Thyroid gland (tissue), 4 donors: ENCODE data around the gene ART5. TPM values are rescaled to one million over a fixed set of nuclear protein-coding genes. Genes with fewer than 3 reads are reported as not detected.

Experiments
- DNase-seq, 2 donors: peaks; one replicate each; pipeline ENCODE4 v3.0.0-alpha.2; 2019
- H3K27ac ChIP-seq, 3 donors: fragments of 200-600 bp; sonication (generic); 1 replicate in 2 of 3; 2 replicates in 1 of 3; pipeline ENCODE4 v1.5.1; 2016 to 2019; ENCODE audit warnings: mild to moderate bottlenecking in 1 of 3, moderate library complexity in 1 of 3
- H3K27me3 ChIP-seq: fragments of 200-600 bp; sonication (generic); one replicate; pipeline ENCODE4 v1.5.1; 2019
- H3K36me3 ChIP-seq, 2 donors: fragments of 200-600 bp; sonication (generic); one replicate each; pipeline ENCODE4 v1.5.1; 2016 to 2019
- H3K4me1 ChIP-seq, 2 donors: fragments of 200-600 bp; sonication (generic); one replicate each; pipeline ENCODE4 v1.5.1; 2017 to 2019
- H3K4me3 ChIP-seq, 3 donors: fragments of 200-600 bp; sonication (generic); replicated peaks in 1 of 3; 1 replicate in 2 of 3; 2 replicates in 1 of 3; pipeline ENCODE4 v1.5.1; 2016; ENCODE audit warnings: mild to moderate bottlenecking in 1 of 3
- H3K9me3 ChIP-seq: fragments of 200-600 bp; sonication (generic); one replicate; pipeline ENCODE4 v1.5.1; 2017
- POLR2A ChIP-seq, 2 donors: fragments of 450-650 bp; IDR thresholded peaks; one replicate each; pipeline ENCODE4 v1.6.1; 2017; ENCODE audit warnings: antibody characterized with exemption in 2 of 2, mild to moderate bottlenecking in 2 of 2, moderate library complexity in 1 of 2
- WGBS, 2 donors: methylation state at CpG; one replicate each; pipeline ENCODE4 v1.1.5; 2017; 5-methylcytosine and 5-hydroxymethylcytosine counted together
- intact Hi-C: fragments of 100-400 bp; cut with DNase I; formaldehyde crosslinking; loops from one replicate; pipeline ENCODE4 v1.15.1; 2023
- total RNA-seq, 4 donors: library from RNA; depleted of rRNA; stranded (reverse); fragments of >200 nt; gene quantifications; one replicate each; pipeline ENCODE4 v1.2.3, GENCODE V29; 2016
- TF ChIP-seq, protein P1 (sequence below), 6 experiments: fragments of 200-600 bp in 3 of 6; fragments of 450-650 bp in 3 of 6; sonication (generic) in 3 of 6; IDR thresholded peaks; one replicate each; pipeline ENCODE4 v1.5.1; 2016 to 2019; ENCODE audit warnings: antibody characterized with exemption in 6 of 6, mild to moderate bottlenecking in 2 of 6, inconsistent platforms in 1 of 6, moderate library complexity in 1 of 6

Gene ART5, protein sequence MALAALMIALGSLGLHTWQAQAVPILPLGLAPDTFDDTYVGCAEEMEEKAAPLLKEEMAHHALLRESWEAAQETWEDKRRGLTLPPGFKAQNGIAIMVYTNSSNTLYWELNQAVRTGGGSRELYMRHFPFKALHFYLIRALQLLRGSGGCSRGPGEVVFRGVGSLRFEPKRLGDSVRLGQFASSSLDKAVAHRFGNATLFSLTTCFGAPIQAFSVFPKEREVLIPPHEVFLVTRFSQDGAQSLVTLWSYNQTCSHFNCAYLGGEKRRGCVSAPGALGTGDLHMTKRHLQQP
- 10 to 100 TPM in 1 of 4 donors, 1 to 10 TPM in 3; 1.6 to 11.8 (median 2.7) TPM for total RNA-seq

GRCh38 chr11:3641701-3642070, at the start of gene ART5:
Gene ART5, minus strand, starts transcription at chr11:3641992. Its CDS starts 130 bp downstream, at chr11:3641862.
- Histone ChIP-seq H3K4me3 (peak within 1 kb of the TSS; percentile 38 to 62 (median 45)), H3K4me1 (peaks cover 13% of the 10 kb centered on the region in 2 donors), H3K27me3 (no peaks in the 10 kb centered on the region), H3K9me3 (no peaks in the 10 kb centered on the region), H3K36me3 (no peaks in the 10 kb centered on the region), H3K27ac (peak within 1 kb of the TSS in 2 of 3 donors; percentile 44 to 55)
- 32 to 33% methylated on average over 5 to 9 of the region's 21 CpGs for WGBS, 2 donors
- intact Hi-C loops, result no loop called here
- no peak for DNase-seq
- TF ChIP-seq, protein P1, sequence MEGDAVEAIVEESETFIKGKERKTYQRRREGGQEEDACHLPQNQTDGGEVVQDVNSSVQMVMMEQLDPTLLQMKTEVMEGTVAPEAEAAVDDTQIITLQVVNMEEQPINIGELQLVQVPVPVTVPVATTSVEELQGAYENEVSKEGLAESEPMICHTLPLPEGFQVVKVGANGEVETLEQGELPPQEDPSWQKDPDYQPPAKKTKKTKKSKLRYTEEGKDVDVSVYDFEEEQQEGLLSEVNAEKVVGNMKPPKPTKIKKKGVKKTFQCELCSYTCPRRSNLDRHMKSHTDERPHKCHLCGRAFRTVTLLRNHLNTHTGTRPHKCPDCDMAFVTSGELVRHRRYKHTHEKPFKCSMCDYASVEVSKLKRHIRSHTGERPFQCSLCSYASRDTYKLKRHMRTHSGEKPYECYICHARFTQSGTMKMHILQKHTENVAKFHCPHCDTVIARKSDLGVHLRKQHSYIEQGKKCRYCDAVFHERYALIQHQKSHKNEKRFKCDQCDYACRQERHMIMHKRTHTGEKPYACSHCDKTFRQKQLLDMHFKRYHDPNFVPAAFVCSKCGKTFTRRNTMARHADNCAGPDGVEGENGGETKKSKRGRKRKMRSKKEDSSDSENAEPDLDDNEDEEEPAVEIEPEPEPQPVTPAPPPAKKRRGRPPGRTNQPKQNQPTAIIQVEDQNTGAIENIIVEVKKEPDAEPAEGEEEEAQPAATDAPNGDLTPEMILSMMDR (IDR thresholded peaks at IDR 0.05), result no peak
- TF ChIP-seq POLR2A (IDR thresholded peaks at IDR 0.05), result no peak

DNA sequence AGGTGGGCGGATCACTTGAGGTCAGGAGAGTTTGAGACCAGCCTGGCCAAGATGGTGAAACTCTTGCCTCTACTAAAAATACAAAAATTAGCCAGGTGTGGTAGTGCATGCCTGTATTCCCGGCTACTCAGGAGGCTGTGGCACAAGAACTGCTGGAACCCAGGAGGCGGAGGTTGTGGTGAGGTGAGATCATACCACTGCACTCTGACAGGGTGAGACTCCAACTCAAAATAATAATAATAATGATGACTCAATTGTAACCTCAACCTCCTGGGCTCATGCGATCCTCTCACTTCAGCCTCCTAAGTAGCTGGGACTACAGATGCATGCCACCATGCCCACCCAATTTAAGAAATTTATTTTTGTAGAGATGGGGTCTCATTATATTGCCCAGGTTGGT, 45.0 kb upstream of the ART5 start:
- TF ChIP-seq, protein P1 (IDR thresholded peaks at IDR 0.05), result no peak
- no peak for TF ChIP-seq POLR2A (IDR thresholded peaks at IDR 0.05)
- peaks cover 10 to 12% of the 10 kb centered on the region in 2 donors for H3K4me1 ChIP-seq
- H3K9me3 ChIP-seq, result no peaks in the 10 kb centered on the region
- no peak overlapping the region for H3K4me3 ChIP-seq
- intact Hi-C loops, result no loop called here
- H3K27me3 ChIP-seq, result no peaks in the 10 kb centered on the region
- whole genome bisulfite sequencing, 2 donors, result 68 to 92% methylated on average over 4 of the region's 4 CpGs
- H3K36me3 ChIP-seq, result peaks cover 40 to 66% of the 10 kb centered on the region in 2 donors
- H3K27ac ChIP-seq, result no peak overlapping the region
- peak in 1 of 2 donors; percentile 27 for DNase-seq

DNA sequence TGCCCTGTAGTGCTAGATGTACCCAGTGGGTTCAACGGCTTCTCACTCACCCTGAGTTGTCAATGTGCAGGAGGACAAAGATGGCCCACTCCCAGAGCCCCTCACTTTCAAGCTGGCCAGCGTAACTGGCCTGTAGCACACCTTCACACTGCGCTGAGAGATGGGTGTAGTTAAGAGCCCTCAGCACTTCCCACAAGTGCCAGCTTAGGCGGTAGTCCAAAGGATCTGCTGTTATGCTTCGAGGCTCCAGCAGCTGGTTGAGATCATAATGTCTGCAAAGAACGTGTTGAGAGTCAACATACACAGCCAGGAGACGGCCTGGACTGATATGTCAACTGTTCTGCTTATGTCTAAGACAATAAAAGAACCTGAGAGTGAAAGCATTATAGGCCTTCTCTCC, 44.1 kb upstream of the ART5 start:
- no peak for TF ChIP-seq POLR2A (IDR thresholded peaks at IDR 0.05)
- TF ChIP-seq, protein P1 (IDR thresholded peaks at IDR 0.05), result no peak
- H3K9me3 ChIP-seq, result no peaks in the 10 kb centered on the region
- intact Hi-C loops, result no loop called here
- H3K4me3 ChIP-seq, result no peak overlapping the region
- no peak overlapping the region for H3K27ac ChIP-seq
- peaks cover 10 to 12% of the 10 kb centered on the region in 2 donors for H3K4me1 ChIP-seq
- H3K36me3 ChIP-seq, result peaks cover 39 to 66% of the 10 kb centered on the region in 2 donors
- DNase-seq, result peak; percentile 79 to 80
- H3K27me3 ChIP-seq, result no peaks in the 10 kb centered on the region
- 21 to 46% methylated on average over 5 to 7 of the region's 7 CpGs for WGBS, 2 donors

- peaks cover 42 to 64% of the 10 kb centered on the region in 2 donors for H3K36me3 ChIP-seq
Measured at GRCh38 chr11:3684819-3685172, 43.0 kb upstream of the ART5 start.

More at GRCh38 chr11:3684819-3685172, 43.0 kb upstream of the ART5 start:
- DNase-seq, result no peak
- TF ChIP-seq POLR2A (IDR thresholded peaks at IDR 0.05), result no peak
- TF ChIP-seq, protein P1 (IDR thresholded peaks at IDR 0.05), result no peak
- no peak overlapping the region for H3K4me3 ChIP-seq
- no peaks in the 10 kb centered on the region for H3K9me3 ChIP-seq
- no peaks in the 10 kb centered on the region for H3K27me3 ChIP-seq
- H3K27ac ChIP-seq, result no peak overlapping the region
- H3K4me1 ChIP-seq, result peaks cover 10 to 12% of the 10 kb centered on the region in 2 donors
- 90 to 94% methylated on average over 2 of the region's 2 CpGs for WGBS, 2 donors
- intact Hi-C loops, result no loop called here
